Measurements from ENCODE around the gene INIP. TPM values are rescaled to one million over a fixed set of nuclear protein-coding genes. Genes with fewer than 3 reads are reported as not detected.
"Not testable (repeated sequence)": the region's sequence is repeated elsewhere in the genome, so short reads cannot be mapped to it uniquely, and the experiment has no call there.

INIP gene
- polyA plus RNA-seq, 4 donors = 29.0 to 35.5 (median 34.6) TPM

DNA sequence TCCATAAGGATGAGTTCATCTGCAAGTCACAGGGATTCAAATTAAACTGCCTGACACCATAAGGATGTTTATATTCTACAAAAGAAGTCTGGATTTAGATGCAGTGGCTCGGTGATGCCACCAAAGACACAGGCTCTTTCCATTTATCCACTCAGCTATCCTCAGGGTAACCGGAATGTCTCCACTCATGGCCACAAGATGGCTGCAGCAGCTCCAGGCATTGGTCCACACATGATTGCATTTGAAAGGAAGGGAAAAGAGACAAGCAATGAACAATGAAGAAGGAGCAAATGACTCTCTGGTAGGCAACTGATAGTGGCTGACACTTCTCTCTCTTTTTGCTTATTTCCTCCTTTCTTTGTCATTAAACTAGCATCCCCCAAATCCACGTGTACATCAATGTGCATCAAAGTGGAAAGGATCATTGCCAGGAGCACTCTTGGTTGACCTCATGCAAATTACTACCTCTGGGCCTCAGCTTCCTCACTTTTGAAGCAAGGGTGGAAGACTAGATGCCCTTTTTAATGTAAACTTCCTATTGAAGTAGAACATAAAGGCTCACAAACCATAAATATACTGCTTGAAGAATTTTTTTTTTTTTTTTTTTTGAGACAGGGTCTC, 25.4 kb upstream of the INIP start:
- no peak for DNase-seq (ENCODE audit: low read depth in 4 of 4, low spot score in 2 of 4)

DNA sequence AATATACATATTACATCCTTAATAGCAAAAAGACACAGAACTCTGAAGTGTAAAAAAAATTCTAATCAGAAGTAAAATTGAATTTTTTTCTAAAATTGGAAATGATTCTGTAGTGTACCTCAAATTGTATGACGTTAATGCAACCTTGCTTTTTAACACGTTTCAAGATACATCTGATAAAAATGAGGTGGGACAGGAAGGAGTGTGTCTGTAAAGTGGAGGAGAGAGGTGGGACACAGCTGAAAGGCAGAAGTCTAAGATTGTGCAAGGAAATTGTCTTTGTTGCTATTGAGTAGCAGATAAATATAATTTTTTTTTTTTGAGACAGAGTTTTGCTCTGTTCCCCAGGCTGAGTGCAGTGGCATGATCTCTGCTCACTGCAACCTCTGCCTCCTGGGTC, 17.0 kb upstream of the INIP start:
- DNase-seq (ENCODE audit: low read depth in 4 of 4, low spot score in 2 of 4) = no peak

DNA sequence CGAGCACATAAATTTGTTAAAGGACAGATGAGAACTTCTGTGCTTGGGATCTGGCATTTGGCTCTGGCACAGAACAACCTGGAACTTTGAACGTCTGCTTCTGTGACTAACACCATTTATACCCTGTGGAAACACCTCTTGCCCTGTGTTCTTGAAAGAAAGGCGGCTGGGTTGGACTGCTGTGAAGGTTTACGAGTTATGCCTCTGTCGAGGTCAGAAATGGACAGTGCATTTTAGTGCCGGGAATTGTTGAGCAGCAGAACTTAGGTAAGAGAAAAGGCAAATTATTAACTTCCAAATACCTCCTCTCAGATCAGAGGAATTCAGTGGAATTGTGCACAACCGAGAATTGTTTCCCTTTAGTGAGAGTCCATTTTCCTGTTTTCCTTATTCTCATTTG, 14.1 kb upstream of the INIP start:
- no peak for DNase-seq (ENCODE audit: low read depth in 4 of 4, low spot score in 2 of 4)

DNA sequence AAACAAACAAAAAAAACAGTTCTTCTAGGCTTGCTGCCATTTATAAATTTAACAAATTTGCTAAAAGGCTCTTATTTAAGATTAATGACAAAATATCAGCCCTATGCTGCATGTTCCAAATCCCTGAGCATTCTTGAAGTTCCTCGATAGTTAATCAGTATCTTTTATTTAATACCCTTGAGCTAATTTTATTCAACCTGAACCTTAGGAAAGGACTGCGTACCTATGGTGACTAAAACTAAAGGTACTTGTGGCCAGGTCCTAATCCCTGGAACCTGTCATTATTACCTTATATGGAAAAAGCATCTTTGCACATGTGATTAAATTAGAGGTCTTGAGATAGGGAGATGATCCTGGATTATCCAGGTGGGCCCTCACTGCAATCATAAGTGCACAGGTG, 10.5 kb upstream of the INIP start:
- no peak for DNase-seq (ENCODE audit: low read depth in 4 of 4, low spot score in 2 of 4)

DNA sequence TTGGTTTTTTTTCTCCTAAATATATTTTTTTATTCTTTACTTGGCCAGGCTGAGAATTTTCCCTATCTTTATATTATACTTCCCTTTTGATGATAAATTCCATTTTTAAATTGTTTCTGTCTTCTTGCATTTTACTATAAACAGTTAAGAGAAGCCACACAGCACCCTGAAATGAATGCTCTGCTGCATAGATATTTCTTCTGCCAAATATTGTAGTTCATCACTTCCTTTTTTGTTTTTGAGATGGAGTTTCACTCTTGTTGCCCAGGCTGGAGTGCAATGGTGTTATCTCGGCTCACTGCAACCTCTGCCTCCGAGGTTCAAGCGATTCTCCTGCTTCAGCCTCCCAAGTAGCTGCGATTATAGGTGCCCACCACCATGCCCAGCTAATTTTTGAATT, 8.5 kb upstream of the INIP start:
- no peak for DNase-seq (ENCODE audit: low read depth in 4 of 4, low spot score in 2 of 4)

DNA sequence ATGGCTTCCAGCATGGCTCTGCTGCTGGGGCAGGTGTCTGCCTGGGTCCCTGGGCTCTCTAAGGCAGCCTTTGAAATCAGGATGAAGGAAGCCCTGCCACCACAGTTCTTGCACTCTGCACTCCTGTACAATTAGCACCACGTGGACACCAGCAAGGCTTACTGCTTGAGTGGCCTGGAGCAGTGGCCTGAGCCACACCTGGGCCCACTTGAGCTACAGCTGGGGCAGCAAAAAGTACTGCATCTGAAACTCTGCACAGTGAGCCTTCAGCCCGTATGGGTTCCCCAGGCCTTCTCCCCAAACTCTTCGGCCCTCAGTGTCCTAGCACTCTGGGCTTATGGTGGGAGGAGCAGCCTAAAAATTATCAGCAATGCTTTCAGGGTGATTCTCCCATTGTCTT, 8.0 kb upstream of the INIP start:
- DNase-seq (ENCODE audit: low read depth in 4 of 4, low spot score in 2 of 4) = no peak

DNA sequence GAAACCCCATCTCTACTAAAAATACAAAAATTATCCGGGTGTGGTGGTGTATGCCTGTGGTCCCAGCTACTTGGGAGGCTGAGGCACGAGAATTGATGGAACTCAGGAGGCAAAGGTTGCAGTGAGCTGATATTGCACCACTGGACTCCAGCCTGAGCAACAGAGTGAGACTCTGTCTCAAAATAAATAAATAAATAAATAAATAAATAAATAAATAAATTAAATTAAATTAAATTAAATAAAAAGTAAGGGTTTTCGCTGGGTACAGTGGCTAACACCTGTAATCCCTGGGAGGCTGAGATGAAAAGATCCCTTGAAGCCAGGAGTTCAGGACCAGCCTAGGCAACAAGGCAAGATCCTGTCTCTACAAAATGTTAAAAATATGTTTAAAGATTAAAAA, 4.8 kb upstream of the INIP start:
- not testable (repeated sequence) for DNase-seq (ENCODE audit: low read depth in 4 of 4, low spot score in 2 of 4)

DNA sequence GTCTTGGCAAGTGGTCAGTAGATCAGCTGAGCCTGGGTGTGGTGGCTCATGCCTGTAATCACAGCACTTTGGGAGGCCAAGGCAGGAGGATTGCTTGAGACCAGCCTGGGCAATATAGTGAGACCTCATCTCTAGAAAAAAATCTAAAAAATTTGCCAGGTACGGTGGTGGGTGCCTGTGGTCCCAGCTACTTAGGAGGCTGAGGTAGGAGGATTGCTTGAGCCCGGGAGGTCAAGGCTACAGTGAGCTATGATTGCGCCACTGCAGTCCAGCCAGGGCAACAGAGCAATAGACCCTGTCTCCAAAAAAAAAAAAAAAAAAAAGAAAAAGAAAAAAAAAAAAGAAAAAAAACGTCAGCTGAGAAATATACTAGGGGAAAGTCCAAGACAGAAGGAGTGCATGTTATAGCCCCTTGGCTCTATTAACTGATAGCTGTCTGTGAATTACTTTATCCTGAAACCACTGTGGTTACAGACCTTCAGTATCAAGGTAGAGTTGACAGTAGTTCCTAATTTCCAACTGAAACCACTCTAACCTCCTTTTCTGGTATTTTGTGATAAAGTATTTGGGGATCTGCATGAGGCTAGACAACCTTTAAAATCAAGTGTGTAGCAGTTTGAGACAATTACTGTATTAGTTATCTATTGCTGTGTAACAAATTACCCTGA, 2.3 kb upstream of the INIP start:
- DNase-seq (ENCODE audit: low read depth in 4 of 4, low spot score in 2 of 4) = no peak

DNA sequence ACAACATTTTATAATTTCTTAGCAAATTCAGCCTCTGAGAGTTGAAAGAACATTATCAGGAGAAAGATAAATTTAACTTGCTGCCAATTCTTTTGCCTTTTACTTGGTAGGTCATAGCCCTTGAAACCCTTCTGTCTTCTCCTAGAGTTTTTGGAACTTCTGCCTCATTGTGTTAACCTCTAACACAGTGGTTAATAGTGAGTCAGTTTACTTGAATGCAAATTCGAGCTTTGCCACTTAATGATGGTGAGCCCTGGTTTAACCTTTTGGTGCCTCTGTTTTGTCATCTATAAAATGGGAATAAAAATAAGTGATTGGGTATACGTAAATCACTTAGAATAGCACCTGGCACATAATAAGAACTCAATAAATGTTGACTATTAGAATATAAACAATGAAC, 1.8 kb upstream of the INIP start:
- DNase-seq (ENCODE audit: low read depth in 4 of 4, low spot score in 2 of 4) = no peak

DNA sequence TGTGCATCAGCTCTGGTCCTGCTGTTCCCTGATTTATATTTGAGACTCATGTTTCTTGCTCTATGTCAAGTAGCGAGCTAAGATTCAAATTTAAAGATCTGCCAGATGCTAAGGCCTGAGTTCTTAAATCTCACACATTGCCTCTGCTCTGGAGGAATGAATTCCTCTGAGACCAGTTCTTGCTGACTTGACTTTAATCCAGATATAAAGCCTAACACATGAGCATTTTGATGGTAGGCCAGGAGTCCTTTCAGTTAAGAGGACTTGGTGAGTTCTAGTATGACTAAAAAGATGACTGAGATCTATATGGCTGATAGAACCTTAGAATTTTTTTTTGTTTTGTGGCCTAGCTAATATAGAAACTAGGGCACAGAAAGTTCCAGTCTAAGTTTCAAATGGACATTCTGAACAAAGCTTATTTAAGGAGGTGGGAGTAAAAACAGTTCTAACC, 1.3 kb upstream of the INIP start:
- DNase-seq (ENCODE audit: low read depth in 4 of 4, low spot score in 2 of 4) = no peak

DNA sequence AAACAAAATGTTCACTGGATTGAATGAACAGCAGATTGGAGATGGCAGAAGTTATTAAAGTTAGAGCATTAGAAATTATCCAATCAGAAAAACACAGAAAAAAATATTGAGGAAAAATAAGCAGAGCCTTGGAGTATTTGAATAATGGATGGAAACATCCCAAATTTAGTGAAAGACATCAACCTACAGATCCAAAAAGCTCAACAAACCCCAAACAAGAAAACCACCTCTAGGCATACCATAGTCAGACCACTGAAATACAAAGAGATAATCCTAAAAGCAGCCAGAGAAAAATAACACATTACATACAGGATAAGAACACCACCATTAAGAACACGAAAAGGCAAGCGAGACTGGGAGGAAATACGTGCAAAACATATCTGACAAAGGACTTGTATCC, 5.2 kb downstream of the INIP start:
- no peak for DNase-seq (ENCODE audit: low read depth in 4 of 4, low spot score in 2 of 4)

DNA sequence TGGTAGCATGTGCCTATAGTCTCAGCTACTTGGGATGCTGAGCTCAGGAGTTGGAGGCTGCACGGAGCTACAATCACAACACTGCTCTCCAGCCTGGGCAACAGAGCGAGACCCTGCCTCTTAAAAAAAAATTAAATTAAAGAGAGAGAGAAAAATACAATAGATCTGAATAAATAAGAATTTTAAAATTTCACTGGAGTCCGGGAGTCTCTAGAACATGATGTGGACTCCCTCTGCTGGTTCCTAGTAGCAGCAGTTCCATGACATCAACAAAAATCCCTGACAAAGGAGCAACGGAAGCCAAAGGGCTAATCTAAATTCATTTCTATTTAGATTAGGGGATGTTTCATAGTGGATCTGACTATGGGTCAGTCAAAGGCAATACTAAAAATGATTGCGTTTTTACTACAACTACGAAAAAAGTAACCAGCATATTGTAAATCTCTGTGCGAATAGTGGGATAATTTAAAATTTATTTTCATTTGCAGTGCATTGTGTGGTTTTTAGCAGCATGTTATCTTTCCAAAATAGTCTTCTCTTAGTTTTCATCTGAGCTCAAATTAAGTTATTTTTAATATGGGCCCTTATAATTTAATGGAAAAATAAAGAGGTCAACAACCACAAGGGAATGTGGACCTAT, 6.7 kb downstream of the INIP start:
- no peak for DNase-seq (ENCODE audit: low read depth in 4 of 4, low spot score in 2 of 4)

DNA sequence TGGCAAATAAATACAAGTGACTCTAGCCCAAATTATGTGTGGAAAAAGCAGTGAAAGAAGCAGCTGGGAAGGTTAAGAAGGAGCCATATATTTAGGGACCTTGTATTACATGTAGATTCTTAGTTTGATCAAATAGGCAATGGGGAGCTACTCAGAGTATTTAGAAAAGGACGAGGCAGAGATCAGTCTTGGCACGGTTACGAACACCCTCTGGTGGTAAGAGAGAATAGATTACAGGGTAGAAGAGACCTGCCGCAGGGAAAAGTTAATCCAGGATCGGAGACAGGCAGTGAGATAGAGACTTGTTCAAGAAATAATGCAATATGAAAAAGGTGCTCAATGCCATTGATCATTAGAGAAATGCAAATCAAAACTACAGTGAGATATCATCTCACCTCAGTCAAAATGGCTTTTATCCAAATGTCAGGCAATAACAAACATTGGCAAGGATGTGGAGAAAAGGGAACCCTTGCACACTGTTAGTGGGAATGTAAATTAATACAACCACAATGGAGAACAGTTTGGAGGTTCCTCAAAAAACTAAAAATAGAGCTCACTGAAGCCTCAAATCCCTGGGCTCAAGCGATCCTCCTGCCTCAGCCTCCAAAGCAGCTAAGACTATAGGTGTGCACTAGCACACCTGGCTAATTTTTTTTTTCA, 12.0 kb downstream of the INIP start:
- DNase-seq (ENCODE audit: low read depth in 4 of 4, low spot score in 2 of 4) = peak in 1 of 4 donors; percentile 41

DNA sequence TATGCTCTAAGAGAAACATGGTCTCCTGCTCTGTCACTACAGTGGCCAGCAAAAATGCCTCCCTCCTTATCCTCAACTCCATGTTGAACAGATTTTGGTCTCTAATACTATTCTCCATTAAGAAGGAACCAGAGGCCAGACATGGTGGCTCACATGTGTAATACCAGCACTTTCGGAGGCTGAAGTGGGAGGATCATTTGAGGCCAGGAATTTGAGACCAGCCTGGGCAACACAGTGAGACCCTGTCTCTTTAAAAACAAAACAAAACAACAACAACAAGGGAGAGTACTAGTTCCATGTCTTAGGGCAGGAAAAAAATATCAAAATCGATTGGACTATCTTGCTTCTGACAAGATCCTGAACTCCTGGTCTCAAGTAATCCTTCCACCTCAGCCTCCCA, 14.6 kb downstream of the INIP start:
- no peak for DNase-seq (ENCODE audit: low read depth in 4 of 4, low spot score in 2 of 4)

DNA sequence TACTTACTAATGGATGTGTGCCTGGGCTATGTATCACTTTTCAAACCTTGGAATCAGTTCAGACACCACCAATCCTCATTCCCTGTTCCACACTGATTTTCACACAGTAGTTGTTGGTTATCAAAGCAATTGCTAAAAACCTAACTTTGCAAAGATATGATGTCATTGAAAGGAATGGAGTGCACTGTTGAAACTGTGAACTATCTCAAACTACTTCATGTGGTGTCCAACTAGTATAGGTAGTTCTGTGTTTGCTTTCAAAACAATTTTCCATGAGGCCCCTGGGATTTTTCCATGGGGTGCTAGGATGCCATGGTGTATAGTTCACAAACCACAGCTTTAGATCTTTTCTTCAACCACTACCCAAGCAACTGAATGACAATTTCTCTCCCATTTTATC, 17.8 kb downstream of the INIP start:
- no peak for DNase-seq (ENCODE audit: low read depth in 4 of 4, low spot score in 2 of 4)

DNA sequence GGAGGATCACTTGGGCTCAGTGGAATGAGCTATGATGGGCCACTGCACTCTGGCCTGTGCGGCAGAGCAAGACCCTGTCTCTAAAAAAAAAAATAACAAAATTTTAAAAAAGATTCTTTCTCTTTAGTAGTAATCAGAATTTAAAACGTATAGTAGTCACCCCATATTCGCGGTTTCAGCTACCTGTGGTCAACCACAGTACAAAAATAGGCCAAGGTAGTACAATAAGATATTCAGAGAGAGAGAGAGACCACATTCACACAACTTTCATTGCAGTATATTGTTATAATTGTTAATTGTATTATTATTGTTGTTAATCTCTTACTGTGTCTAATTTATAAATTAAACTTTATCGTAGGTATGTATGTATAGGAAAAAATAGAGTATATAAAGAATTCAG, 18.7 kb downstream of the INIP start:
- DNase-seq (ENCODE audit: low read depth in 4 of 4, low spot score in 2 of 4) = no peak

DNA sequence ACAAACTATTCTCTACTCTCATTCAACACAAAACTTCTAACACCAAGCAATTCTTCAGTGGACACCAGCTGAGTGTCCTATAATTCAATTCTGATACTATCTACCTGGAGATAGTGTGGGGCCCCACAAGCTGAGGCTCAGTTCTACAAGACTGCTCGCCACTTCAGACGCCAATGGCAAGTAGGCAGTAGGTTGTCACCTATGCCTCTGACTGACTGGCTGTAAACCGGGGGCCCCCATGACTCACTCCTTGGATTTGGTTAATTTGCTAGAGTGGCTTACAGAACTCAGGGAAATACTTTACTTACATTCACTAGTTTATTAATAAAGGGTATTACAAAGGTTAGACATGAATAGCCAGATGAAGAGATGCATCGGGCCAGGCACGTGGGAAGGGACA, 21.5 kb downstream of the INIP start:
- no peak for DNase-seq (ENCODE audit: low read depth in 4 of 4, low spot score in 2 of 4)

DNA sequence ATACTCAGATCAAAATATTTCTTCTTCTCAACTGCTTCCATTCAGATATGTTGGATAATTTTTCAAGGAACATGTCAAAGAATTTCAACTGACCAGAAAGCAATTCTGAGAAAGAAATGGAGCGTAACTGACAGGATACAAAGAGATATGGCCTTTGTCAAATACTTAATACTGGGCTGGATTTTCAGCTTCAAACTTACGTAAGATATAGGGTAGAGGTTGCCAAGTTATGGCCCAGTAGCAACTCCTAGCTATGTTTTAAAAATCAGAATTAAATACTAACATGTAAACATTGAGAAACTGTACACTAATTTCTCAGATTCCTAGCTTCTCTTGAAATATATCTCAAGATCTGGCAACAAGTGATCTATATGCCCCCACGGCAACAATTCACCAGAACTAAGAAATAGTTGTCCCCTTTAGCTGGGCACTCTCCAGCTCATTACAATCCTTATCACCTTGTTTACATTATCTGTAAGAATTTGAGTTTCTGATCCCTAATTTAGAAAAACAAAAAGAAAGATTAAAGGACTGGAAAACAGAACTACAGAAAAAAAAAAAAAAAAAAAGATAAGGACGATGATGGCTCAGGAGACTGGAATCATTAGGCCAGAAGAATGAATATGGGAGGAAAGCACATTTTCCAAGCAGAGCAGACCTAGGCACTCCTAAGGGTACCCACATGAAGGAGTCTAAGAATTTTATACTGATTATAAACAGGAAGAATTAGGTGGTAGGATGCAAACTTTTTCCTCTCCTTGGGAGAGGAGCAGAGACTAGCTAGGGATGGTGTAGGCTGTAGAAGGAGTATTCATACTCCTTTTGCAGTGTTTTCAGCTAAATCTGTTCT, 23.0 kb downstream of the INIP start:
- no peak for DNase-seq (ENCODE audit: low read depth in 4 of 4, low spot score in 2 of 4)

DNA sequence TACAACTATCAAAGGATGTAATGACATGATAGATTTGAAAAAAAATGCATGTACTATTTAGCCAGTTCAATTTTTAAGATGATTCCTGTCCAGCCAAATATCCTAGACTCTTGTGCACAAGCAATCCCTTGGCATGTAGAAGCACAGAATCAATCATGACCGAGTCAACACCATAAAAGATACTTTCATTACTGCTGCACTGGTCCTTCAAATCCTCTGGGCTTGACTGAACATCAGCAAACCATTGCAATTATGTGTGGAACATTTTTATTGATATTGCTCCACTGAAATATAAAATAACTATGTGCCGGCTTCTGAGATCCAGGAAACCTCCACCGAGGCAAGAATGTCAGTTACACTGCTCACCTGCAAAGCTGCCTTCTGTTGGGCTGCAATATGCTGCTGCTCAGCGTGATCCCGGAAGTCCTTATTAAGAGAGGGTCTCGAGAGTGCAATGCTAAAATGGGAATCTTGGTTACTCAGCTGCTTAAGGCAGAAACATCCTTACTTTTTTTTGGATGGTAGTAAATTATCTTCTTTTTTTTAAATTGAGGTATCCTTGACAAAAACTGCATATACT, 28.7 kb downstream of the INIP start:
- DNase-seq (ENCODE audit: low read depth in 4 of 4, low spot score in 2 of 4) = no peak

DNA sequence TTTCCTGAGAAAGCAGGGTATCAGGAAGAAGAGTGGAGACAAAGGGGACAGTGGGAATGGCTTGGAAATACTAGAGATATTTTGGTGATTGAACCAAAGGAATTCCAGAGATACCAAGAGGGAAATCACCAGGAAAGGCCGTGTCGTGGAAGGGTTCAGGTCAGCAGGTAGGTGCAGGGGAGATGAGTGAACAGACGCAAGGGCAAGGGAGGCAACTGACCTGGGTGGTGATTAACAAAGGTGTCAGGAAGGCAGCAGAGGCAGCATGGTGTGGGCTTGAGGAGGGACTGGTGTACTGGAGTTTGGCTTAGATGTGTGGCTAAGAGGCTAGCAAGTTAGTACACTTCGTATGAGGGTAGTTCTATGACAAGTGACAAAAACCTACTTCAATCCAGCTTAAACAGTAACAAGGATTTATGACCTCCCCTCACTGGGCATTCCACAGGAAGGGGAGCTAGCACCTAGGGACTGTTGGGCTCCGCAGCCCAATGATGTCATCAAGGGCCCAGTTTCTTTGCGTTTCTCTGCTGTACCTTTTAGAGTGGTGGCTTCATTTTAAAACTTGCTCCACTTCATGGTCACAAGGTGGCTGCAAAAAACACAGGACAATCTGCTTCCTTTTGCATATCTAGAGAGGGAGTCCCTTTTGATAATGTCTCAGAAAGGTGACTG, 37.0 kb downstream of the INIP start:
- no peak for DNase-seq (ENCODE audit: low read depth in 4 of 4, low spot score in 2 of 4)
